Measurements from ENCODE around the gene C19orf12.

C19orf12 gene

GRCh38 chr19:29714953-29715700 lies at the start of gene C19orf12:
Gene C19orf12 (minus strand): TSS chr19:29715261. CDS start chr19:29708413, 6,848 bp downstream.
- no peak for DNase-seq

- no peak for DNase-seq
These were observed 49.3 kb upstream of the C19orf12 start for GRCh38 chr19:29764361-29764760.

- DNase-seq, result no peak
These were observed 48.1 kb upstream of the C19orf12 start for GRCh38 chr19:29763196-29763595.

- no peak for DNase-seq
These were observed 46.6 kb upstream of the C19orf12 start for GRCh38 chr19:29761575-29762232.

GRCh38 chr19:29760752-29761502 lies 45.9 kb upstream of the C19orf12 start:
- DNase-seq, result no peak

GRCh38 chr19:29759359-29759758 lies 44.3 kb upstream of the C19orf12 start:
- DNase-seq, result no peak

GRCh38 chr19:29758863-29759262 lies 43.8 kb upstream of the C19orf12 start:
- no peak for DNase-seq

GRCh38 chr19:29757551-29757950 lies 42.5 kb upstream of the C19orf12 start:
- no peak for DNase-seq

- DNase-seq, result no peak
These were observed 38.9 kb upstream of the C19orf12 start for GRCh38 chr19:29753934-29754305.

- DNase-seq, result no peak
These were observed 38.3 kb upstream of the C19orf12 start for GRCh38 chr19:29753190-29753933.

GRCh38 chr19:29752450-29753025 lies 37.5 kb upstream of the C19orf12 start:
- no peak for DNase-seq

- DNase-seq, result no peak
These were observed 36.9 kb upstream of the C19orf12 start for GRCh38 chr19:29751932-29752331.

- no peak for DNase-seq
These were observed 34.9 kb upstream of the C19orf12 start for GRCh38 chr19:29750001-29750400.

- DNase-seq, result no peak
These were observed 34.2 kb upstream of the C19orf12 start for GRCh38 chr19:29748996-29749849.

GRCh38 chr19:29745253-29745652 lies 30.2 kb upstream of the C19orf12 start:
- DNase-seq, result no peak

GRCh38 chr19:29743681-29744080 lies 28.6 kb upstream of the C19orf12 start:
- DNase-seq, result no peak

- DNase-seq, result no peak
These were observed 26.7 kb upstream of the C19orf12 start for GRCh38 chr19:29741776-29742175.

GRCh38 chr19:29741226-29741625 lies 26.2 kb upstream of the C19orf12 start:
- no peak for DNase-seq

- no peak for DNase-seq
These were observed 22.5 kb upstream of the C19orf12 start for GRCh38 chr19:29737461-29738000.

GRCh38 chr19:29735829-29736228 lies 20.8 kb upstream of the C19orf12 start:
- DNase-seq, result no peak

GRCh38 chr19:29731331-29731850 lies 16.3 kb upstream of the C19orf12 start:
- no peak for DNase-seq
